ENCODE results near the gene DENND1C. TPM values are rescaled to one million over a fixed set of nuclear protein-coding genes. Genes with fewer than 3 reads are reported as not detected.
A peak's percentile ranks its signal among the peaks of the same experiment; 100 is the strongest.

Gene DENND1C
- polyA plus RNA-seq, 2 of the 4 experiments (the other 2 are of a cell fraction): 0.30 to 0.32 TPM

DNA sequence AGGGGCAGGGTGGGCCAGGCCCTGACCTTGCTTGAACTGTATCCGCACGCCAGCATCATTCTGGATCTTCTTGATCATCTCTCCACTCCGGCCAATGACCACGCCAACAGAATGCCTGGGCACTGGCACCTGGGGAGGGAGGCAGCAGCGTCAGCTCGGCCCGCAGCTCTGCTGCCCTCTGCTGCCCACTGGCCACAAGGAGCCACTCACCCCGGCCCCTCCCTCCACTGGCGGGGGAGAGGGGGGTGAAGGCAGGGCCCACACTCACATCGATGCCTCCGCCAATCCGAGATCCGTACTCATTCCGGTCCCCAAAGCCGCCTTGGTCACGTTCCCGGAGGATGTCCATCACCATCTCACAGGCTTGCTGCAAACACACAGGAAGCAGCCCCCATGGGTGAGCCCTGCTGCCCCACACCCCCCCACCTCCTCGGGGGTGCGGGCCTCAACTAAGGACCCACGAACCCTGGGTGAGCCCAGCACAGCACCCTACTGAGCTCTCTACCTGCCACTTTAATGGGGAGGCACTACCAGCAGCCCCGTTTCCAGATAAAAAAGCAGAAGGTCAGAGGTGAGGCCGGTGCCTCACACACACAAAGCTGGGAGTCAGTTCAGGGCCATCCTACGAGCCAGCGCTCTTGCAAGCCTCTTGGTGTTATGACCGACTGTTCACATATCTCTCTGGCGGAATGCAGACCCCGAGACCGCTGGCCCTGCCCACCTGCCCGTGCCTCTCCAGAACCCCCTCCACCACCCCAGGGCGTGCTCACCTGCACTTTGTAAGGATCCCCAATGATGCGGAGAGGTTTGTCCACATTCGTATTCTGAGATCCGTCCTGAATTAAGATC, 63.6 kb downstream of the DENND1C start:
- Histone ChIP-seq H3K9me3 (no peaks in the 10 kb centered on the region), H3K4me3 (no peak overlapping the region), H3K27ac (no peak overlapping the region), H3K4me1 (peaks cover 12% of the 10 kb centered on the region; the same call in 2 of the 3 replicates), H3K4me2 (no peak overlapping the region)
- peak; percentile 74 to 82 for ATAC-seq
- FAIRE-seq: no peak
- WGBS (ENCODE audit: missing lambda C conversion rate): 89% methylated on average over 26 of the region's 33 CpGs
- ChIA-PET POLR2A (no interaction called here), CTCF (interaction anchor here (0.7 to 1.3 kb wide), 5 partner anchors 14 to 583 kb away, joined by 3 to 4 read pairs (median 3); partner anchors contain the start of gene SLC25A41)
- peak in 1 of 2 experiments; percentile 23 for DNase-seq (ENCODE audit: low read depth in 1 of 2, low spot score in 1 of 2)
- TF ChIP-seq, protein P1, sequence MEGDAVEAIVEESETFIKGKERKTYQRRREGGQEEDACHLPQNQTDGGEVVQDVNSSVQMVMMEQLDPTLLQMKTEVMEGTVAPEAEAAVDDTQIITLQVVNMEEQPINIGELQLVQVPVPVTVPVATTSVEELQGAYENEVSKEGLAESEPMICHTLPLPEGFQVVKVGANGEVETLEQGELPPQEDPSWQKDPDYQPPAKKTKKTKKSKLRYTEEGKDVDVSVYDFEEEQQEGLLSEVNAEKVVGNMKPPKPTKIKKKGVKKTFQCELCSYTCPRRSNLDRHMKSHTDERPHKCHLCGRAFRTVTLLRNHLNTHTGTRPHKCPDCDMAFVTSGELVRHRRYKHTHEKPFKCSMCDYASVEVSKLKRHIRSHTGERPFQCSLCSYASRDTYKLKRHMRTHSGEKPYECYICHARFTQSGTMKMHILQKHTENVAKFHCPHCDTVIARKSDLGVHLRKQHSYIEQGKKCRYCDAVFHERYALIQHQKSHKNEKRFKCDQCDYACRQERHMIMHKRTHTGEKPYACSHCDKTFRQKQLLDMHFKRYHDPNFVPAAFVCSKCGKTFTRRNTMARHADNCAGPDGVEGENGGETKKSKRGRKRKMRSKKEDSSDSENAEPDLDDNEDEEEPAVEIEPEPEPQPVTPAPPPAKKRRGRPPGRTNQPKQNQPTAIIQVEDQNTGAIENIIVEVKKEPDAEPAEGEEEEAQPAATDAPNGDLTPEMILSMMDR (IDR thresholded peaks at IDR 0.05): peak; percentile 30; the same call in 2 of the 3 replicates
- TF ChIP-seq RAD21 (conservative IDR thresholded peaks at IDR 0.05 in 1 of 2, IDR thresholded peaks at IDR 0.05 in 1 of 2) (peak in 1 of 2 experiments; percentile 23; a peak in 2 of 5 replicates), RCOR1 (IDR thresholded peaks at IDR 0.05; ENCODE audit: low read depth, low read length) (no peak)

Small RNAs within 50 kb of the gene (small RNA-seq; reads per million reads assigned to genes)
- gene AC010503.2: 0 reads per million in 6 experiments

Other genes starting within 250 kb of the DENND1C start
- 6.3 and 7.4 TPM in 2 replicates for gene MLLT1, start 201.8 kb downstream of the DENND1C start, polyA plus RNA-seq (2011; rRNA removed)
- gene MLLT1, start 201.8 kb downstream of the DENND1C start, polyA plus RNA-seq (2017; fragmentation: RNase III; extraction: RNeasy Plus Mini Kit Qiagen cat#74134 plus additional on column Dnase treatment): 14.6 to 18.6 TPM (median 17.5 TPM) in 3 replicates
- gene ACER1, start 148.2 kb downstream of the DENND1C start, polyA plus RNA-seq (2011; rRNA removed): not detected in 2 replicates
- gene ACER1, start 148.2 kb downstream of the DENND1C start, polyA plus RNA-seq (2017; fragmentation: RNase III; extraction: RNeasy Plus Mini Kit Qiagen cat#74134 plus additional on column Dnase treatment): not detected in 3 replicates
- gene CLPP, start 120.3 kb downstream of the DENND1C start, polyA plus RNA-seq (2011; rRNA removed): 28.2 and 35.2 TPM in 2 replicates
- gene CLPP, start 120.3 kb downstream of the DENND1C start, polyA plus RNA-seq (2017; fragmentation: RNase III; extraction: RNeasy Plus Mini Kit Qiagen cat#74134 plus additional on column Dnase treatment): 45.2 to 51.8 TPM (median 49.9 TPM) in 3 replicates
- 9.9 and 10.2 TPM in 2 replicates for gene ALKBH7, start 109.0 kb downstream of the DENND1C start, polyA plus RNA-seq (2011; rRNA removed)
- gene ALKBH7, start 109.0 kb downstream of the DENND1C start, polyA plus RNA-seq (2017; fragmentation: RNase III; extraction: RNeasy Plus Mini Kit Qiagen cat#74134 plus additional on column Dnase treatment): 14.9 to 18.1 TPM (median 18.1 TPM) in 3 replicates
- 0.34 and 0.62 TPM in 2 replicates for gene PSPN, start 105.9 kb downstream of the DENND1C start, polyA plus RNA-seq (2011; rRNA removed)
- gene PSPN, start 105.9 kb downstream of the DENND1C start, polyA plus RNA-seq (2017; fragmentation: RNase III; extraction: RNeasy Plus Mini Kit Qiagen cat#74134 plus additional on column Dnase treatment): 0.71 to 0.75 TPM (median 0.71 TPM) in 3 replicates
- 32.1 and 39.0 TPM in 2 replicates for gene GTF2F1, start 88.6 kb downstream of the DENND1C start, polyA plus RNA-seq (2011; rRNA removed)
- 75.0 to 76.8 TPM (median 75.3 TPM) in 3 replicates for gene GTF2F1, start 88.6 kb downstream of the DENND1C start, polyA plus RNA-seq (2017; fragmentation: RNase III; extraction: RNeasy Plus Mini Kit Qiagen cat#74134 plus additional on column Dnase treatment)
- 45.6 and 54.3 TPM in 2 replicates for gene KHSRP, start 57.0 kb downstream of the DENND1C start, polyA plus RNA-seq (2011; rRNA removed)
- gene KHSRP, start 57.0 kb downstream of the DENND1C start, polyA plus RNA-seq (2017; fragmentation: RNase III; extraction: RNeasy Plus Mini Kit Qiagen cat#74134 plus additional on column Dnase treatment): 177 to 192 TPM (median 183 TPM) in 3 replicates
- 0.09 and 0.17 TPM in 2 replicates for gene SLC25A41, start 48.0 kb downstream of the DENND1C start, polyA plus RNA-seq (2011; rRNA removed)
- 0.15 to 0.26 TPM (median 0.22 TPM) in 3 replicates for gene SLC25A41, start 48.0 kb downstream of the DENND1C start, polyA plus RNA-seq (2017; fragmentation: RNase III; extraction: RNeasy Plus Mini Kit Qiagen cat#74134 plus additional on column Dnase treatment)
- gene SLC25A23, start 22.0 kb downstream of the DENND1C start, polyA plus RNA-seq (2011; rRNA removed): 3.3 and 7.3 TPM in 2 replicates
- gene SLC25A23, start 22.0 kb downstream of the DENND1C start, polyA plus RNA-seq (2017; fragmentation: RNase III; extraction: RNeasy Plus Mini Kit Qiagen cat#74134 plus additional on column Dnase treatment): 15.5 to 18.6 TPM (median 18.2 TPM) in 3 replicates
- gene CRB3, start 17.5 kb downstream of the DENND1C start, polyA plus RNA-seq (2011; rRNA removed): 1.9 TPM in 2 replicates
- gene CRB3, start 17.5 kb downstream of the DENND1C start, polyA plus RNA-seq (2017; fragmentation: RNase III; extraction: RNeasy Plus Mini Kit Qiagen cat#74134 plus additional on column Dnase treatment): 4.2 to 5.7 TPM (median 4.5 TPM) in 3 replicates
- gene TUBB4A, start 20.5 kb upstream of the DENND1C start, polyA plus RNA-seq (2011; rRNA removed): 2.2 and 2.5 TPM in 2 replicates
- 15.4 to 17.6 TPM (median 17.5 TPM) in 3 replicates for gene TUBB4A, start 20.5 kb upstream of the DENND1C start, polyA plus RNA-seq (2017; fragmentation: RNase III; extraction: RNeasy Plus Mini Kit Qiagen cat#74134 plus additional on column Dnase treatment)
- 5.4 and 6.3 TPM in 2 replicates for gene TNFSF9, start 49.2 kb upstream of the DENND1C start, polyA plus RNA-seq (2011; rRNA removed)
- gene TNFSF9, start 49.2 kb upstream of the DENND1C start, polyA plus RNA-seq (2017; fragmentation: RNase III; extraction: RNeasy Plus Mini Kit Qiagen cat#74134 plus additional on column Dnase treatment): 11.1 to 16.7 TPM (median 15.9 TPM) in 3 replicates
- gene CD70, start 109.4 kb upstream of the DENND1C start, polyA plus RNA-seq (2011; rRNA removed): 7.7 and 10.0 TPM in 2 replicates
- 25.0 to 43.3 TPM (median 35.7 TPM) in 3 replicates for gene CD70, start 109.4 kb upstream of the DENND1C start, polyA plus RNA-seq (2017; fragmentation: RNase III; extraction: RNeasy Plus Mini Kit Qiagen cat#74134 plus additional on column Dnase treatment)
- gene TNFSF14, start 188.4 kb upstream of the DENND1C start, polyA plus RNA-seq (2011; rRNA removed): 0.12 and 0.25 TPM in 2 replicates
- 0.40 to 0.49 TPM (median 0.46 TPM) in 3 replicates for gene TNFSF14, start 188.4 kb upstream of the DENND1C start, polyA plus RNA-seq (2017; fragmentation: RNase III; extraction: RNeasy Plus Mini Kit Qiagen cat#74134 plus additional on column Dnase treatment)
- 45.4 and 93.9 TPM in 2 replicates for gene C3, start 238.9 kb upstream of the DENND1C start, polyA plus RNA-seq (2011; rRNA removed)
- 70.9 to 87.8 TPM (median 81.1 TPM) in 3 replicates for gene C3, start 238.9 kb upstream of the DENND1C start, polyA plus RNA-seq (2017; fragmentation: RNase III; extraction: RNeasy Plus Mini Kit Qiagen cat#74134 plus additional on column Dnase treatment)

All from A549 (cell line).